GM03348 (cell line): ENCODE measurements around the gene MYO3B.
A peak's percentile ranks its signal among the peaks of the same experiment; 100 is the strongest.

Experiments used
- DNase-seq: peaks from one replicate; pipeline ENCODE4 v3.0.0; 2012; ENCODE audit warnings: low spot score

MYO3B gene

DNA sequence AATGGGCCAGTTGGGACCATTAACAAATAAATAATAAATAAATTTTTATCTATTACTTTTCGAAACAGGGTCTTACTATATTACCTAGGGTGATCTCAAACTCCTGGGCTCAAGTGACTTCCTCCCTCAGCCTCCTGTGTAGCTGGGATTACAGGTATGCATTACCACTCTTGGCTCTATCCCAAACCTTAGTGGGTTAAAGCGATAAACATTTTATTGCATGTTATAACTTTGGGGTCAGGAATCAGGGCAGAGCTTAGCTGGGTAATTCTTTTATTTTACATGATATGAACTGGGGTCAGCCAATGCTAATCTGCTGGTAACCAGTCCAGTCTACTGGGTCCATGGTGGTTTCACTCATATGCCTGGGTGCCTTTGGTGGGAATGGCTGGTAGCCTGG is 127.8 kb downstream of the MYO3B start:
- DNase-seq: no peak

DNA sequence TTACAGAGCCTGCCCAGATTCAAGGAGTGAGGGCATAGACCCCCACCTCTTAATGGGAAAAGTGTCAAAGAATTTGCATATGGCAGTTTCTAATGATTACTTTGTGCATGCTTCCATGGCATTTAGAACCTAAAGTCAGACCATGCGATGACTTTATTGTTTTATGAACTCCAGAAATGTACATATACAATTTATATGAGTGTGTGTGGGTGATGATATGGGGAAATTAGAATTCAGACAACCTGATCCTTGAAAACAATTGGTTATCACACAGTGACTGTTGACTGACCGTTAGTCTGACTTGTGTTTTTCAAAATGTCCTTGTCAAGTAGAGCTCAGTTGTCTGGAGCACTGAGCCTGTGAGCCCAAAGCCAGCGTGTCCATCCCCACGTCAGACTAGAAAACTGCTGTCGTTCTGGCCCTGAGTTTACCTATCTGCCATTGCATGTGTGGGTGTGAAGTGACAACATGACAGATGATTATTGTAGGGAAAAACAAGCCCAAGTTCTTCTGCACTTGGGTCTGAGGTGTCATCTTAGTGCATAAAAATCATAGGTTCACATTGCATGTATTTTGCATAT is 128.4 kb downstream of the MYO3B start:
- DNase-seq: no peak

DNA sequence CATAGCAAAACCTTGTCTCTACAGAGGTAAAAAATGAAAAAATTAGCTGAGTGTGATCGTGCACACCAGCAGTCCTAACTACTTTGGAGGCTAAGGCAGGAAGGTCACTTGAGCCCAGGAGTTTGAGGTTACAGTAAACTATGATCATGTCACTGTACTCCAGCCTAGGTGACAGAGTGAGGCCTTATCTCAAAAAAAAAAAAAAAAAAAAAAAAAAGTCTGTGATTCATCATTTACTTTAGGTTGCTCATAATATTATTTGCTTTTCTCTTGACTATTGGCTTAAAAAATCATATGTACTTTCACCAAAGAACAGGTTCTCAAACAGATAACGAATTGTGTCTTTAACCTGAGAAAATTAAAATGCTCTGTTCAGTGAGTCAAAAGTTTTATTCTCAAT is 129.1 kb downstream of the MYO3B start:
- DNase-seq: no peak

DNA sequence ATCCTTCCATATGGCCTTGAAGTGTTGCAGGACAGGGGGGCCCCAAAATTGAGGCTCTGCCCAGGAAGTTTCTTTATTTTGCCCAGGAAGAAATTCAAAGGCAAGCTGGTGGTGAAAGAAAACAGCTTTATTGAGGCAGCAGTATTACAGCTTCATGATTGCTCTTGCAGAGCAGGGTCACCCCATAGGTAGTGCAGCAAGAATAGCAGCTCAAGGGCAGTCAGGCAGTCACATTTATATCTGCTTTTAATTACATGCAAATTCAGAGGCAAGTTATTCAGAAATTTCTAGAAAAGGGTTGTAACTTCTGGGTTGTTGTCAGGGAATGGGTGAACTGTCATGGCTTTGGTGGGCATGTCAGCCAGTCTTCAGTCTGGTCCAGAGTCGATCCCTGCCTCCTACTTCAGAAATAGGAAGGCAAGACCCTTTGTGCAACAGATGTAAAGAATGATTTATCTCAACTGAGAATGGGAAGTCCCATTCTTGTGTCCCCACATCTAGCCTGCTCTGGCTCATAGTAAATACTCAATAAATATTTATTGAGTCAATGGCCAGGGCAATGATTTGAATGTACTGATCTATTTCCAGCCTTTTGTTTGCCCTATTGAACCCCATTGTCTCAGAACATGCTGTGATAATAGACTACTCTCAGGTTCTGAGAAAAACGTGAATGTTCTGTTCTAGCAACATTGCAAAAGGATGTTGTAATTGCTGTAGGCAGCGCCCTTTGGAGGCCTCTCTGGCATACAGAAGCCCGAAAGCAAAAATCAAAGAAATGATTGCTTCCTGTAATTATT is 129.8 kb downstream of the MYO3B start:
- DNase-seq: no peak

DNA sequence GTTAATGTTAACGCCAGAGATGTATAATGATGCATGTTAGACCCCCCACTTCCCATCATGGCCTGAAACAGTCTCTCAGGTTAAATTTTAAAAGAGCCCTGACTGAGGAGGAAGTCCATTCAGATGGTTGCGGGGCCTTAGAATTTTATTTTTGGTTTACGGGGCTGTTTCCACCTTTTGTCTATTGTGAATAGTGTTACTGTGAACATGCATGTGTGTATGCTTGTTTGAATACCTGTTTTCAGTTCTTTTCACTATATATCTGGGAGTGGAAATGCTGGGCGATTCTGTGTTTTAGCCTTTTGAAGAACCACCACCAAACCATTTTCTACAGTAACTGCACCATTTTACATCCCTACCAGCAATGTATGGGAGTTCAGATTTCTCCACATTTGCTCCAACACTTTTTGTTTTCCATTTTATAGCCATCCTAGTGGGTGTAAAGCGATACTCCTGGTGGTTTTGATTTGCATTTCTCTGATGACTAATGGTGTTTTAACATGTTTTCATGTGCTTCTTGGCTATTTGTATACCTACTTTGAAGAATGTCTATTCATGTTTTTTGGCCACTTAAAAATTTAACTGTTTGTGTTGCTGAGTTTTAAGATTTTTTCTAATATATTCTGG is 133.0 kb downstream of the MYO3B start:
- DNase-seq: no peak

DNA sequence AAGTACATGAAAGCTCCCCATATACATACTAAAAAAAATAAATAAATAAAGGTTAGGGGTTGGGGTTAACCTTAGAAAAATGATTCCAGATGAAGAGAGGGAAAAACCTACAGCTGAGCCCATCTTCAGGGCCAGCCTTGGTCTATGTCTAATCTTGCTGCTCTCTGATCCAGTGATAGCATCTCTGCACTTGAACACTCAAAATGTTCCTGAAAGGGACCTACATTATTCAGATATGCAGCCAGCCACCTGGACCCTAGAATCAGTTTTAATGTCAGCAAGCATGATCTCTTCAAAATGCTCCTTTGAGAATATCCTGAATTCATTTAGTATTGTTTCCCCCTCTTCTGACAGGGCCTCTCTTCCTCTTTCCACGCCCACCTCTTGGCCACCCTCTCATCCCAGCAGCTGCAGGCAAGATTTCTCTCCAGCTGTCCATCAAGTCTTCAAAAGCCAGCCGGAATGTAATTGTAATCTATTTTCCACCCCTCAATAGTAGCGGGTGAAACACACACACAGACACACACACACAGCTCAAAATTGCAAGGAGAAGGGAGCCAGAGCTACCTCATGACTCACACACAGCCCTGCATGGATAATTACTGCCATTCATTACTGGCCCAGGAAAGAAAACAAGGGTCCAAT is 135.5 kb downstream of the MYO3B start:
- no peak for DNase-seq

DNA sequence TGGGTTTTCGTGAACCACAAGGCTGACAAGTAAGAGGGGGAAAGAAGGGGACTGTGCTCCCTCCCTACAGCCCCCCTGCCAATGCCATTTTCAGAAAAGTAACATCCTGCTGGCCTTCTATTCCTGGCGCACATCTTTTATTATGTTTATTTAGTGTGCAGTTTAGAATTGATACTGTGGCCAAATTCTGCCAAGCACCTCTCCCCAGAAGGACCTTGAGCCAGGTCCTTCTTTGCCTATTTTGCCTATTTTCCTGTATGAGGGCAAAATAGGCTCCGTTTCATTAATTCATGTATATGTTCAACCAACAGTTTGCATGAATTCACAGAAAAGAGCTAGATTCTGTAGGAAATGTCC is 136.0 kb downstream of the MYO3B start:
- no peak for DNase-seq

DNA sequence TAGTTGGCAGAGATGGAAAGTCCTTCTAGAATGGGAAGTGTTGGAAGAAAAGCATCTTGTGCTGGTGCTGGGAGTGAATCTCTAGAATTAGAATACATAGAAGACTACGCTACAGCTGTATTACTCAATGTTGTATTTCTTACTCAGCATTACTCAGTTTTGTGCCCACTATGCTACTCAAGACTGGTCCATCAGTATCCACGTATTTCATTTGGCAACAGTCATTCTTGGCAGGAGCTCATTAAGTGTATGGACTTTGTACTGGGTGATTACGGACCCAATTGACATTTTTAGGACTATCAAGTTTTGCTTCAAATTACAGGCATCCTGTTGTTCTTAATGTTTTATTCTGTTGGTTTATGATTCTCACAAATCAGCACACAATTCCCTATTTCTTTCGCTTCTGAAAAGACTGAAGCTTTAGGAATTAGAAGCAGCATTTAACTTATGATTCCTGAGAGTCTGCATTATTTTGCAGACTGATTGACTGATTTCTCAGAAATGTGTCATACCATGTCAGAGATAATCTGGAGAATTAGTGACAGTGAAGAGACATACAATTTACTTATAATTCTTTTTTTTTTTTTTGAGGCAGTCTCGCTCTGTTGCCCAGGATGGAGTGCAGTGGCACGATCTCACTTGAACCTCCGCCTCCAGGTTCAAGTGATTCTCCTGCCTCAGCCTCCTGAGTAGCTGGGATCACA is 136.9 kb downstream of the MYO3B start:
- DNase-seq: no peak

DNA sequence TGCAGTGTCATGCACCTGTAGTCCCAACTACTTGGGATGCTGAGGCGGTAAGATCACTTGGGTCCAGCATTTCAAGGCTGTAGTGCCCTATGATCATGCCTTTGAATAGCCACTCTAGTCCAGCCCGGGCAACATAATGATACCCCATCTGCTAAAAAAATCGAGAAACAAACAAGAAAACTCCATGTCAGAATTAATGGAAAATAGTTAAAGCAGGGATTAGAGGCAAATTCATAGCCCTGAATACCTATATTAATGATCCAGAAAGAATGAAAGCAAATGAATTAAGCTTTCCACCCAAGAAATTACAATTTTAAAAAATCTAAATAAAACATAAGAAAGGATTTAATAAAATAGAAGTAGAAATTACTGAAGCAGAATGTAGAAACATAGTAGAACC is 143.0 kb downstream of the MYO3B start:
- DNase-seq: no peak

DNA sequence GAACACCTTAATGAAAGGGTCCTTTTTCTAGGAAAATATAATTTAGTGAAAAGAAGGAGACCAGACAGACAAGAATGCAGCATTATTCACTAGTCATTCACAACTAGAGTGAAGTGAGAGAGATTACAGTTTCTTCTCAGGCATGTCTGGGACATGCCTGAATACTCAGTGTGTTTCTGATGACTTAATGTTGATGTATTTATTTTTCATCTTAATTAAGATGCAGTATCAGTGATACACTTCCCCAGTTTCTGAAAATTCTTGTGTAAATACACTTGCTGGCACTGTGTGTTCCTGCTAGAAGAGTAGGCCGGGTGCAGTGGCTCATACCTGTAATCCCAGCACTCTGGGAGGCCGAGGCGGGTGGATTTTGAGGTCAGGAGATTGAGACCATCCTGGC is 143.6 kb downstream of the MYO3B start:
- DNase-seq: no peak

DNA sequence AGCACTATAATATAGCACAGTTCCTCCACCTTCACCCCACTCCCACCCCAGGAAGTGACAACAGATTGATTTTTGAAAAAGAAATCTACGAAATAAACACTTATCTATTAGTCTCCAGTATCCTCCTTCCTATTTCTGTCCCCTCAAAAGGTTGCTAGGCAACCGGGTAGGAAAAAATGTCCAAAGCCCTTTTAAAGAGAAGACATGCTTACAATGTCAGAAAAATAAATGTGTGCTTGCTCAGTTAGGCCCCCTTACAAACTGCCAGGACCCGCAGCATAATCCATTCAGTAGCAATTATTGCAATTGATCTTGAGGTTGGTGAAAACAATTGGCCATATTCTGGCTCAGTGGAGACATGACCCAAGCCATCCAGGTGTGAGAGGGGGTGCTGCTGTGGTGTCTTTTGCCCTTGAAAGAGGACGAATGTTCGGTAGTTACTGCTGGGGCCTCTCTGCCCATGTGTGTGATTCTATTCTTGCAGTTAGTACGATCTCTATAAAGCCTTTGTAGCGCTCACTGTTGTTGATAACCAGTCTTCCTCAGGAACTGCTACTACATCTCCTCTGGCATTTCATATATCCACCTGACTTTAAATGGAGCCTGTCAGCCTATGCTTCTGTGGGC is 144.3 kb downstream of the MYO3B start:
- DNase-seq: no peak

DNA sequence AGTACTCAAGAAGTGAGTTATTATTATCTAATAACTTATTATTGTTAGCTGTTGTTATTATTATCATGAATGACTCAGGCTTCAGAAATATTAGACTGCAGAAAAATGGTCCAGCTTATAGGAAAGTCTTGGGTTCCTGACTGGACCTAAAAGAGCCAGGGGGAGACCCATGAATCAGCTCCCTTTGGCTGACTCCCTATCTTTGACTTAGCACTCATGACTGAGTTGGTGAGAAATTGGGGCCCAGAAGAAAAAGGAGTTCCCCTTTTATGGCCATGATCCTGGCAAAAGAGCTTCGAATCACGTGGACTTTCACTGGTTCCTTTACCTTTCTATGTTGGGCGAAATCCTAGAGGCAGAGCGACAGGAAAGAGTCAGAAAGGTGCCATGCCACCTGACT is 145.8 kb downstream of the MYO3B start:
- no peak for DNase-seq

DNA sequence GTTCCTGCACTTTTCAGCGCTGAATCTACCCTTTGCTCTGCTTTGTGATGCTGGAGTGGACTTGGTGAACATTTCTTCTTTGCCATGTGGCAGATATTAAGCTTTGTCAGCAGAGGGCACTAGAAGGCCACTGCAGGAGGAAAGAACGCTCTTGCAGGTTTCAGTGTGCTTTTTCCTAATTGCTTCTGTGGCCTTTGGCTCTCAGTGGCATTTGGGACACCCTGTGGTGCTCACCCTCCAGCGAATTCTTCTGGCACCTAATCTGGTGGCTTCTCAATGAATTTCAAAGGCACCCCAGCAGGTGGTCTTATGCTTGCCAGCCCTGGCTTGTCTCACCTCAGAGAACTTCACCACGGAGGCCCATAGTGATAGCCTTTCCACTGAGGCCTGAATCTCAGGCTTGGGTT is 146.7 kb downstream of the MYO3B start:
- peak; percentile 57 for DNase-seq

DNA sequence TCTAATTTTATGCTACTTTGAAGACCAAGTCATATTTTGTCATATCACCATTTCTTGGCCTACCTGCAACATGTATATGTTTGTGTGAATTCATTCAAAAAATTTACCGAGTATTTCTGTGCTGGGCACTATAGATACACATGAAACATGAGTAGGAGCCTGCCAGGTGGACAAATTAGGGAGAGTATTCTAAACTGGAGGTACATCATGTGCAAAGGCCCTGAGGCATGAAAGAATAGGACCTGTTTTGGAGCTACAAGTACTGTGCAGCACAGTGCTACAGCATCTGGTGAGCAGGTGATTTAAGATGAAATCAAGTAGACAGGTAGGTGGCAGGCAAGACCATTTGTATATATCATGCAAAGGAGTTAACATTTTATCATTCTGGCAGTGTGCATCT is 152.9 kb downstream of the MYO3B start:
- DNase-seq: no peak

DNA sequence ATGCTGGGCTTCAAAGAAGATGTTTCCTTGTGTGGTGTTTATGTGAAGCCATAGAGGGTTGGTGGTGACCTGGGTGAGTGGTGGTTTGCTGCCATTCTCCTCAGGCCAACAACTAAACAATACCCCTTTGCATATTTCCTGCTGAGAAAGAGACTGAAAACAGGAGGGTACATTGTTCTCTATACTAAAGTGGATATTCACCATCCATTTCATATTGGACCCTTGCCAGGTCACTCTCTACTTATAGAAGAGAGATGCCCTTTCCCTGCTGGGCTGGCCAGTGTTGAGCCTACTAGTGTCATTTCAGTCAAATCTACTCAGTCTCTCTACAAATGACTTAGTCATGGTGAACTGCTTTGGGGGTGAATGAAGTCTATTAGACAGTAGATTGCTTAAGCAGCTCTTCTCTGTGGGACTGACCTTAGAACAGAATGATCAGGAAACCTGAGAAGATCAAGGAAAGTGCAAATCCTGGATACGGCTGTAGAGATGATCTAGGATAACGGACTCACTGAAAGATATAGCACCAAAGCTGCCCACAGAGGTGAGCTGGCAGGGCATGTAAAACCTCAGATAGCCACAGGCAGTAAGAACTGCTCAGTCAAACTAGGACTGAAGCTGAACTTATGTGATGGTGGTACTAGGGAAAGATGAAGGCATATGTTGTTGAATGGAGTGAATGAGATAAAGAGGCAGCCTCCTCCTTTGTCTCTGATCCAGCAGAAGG is 154.9 kb downstream of the MYO3B start:
- no peak for DNase-seq

DNA sequence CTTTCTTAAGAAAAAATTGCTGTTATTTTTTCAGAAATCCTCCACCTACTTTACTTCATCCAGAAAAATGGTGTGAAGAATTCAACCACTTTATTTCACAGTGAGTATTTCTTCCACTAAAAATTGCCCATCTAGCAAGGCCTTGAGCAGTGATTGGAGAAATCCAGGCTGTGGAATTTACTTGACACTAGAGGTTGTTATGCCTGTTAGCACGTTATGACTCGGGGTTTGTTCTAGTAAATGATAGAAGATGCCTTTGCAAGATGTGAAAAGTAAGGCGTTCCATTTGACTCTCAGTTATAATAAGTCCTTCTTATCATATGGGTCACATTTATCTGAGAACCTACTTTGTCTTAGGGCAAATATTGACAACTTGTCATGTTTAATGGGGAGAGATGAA is 157.4 kb downstream of the MYO3B start:
- no peak for DNase-seq

DNA sequence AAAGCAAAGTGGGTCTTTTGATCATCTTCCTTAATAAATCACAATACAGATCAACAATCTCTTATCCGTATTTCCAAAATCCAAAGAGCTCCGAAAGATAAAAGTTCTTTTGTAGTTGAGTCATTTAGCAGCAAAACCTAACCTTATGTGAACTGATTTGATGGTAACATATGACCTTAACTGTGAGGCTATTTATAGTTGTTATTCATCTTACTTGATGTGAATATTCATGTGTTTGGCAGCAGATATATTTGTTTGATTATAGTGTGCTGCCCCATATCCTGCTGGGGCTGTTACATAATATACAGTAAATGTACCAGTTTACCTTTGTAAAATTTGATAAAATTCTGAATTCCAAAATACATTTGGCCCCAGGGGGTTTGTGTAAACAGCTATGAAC is 158.5 kb downstream of the MYO3B start:
- DNase-seq: no peak

DNA sequence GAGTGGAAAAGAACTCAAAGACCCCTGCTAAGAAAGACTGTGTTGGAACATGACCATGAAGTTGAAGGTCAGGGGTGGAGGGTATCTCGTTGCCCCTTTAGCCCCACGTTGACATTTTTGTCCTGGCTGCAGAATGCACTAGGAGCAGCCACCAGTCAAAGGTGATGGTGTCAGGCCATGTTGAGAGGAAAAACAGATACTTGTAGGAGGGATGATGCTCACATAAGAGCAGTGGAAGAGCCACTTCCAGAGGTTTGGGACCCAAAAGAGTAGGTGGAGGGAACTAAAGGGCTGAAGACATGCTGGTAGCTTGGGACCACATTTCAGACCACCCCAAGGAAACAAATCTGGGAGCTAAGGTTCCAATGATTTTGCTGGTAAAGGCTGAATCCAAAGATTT is 159.0 kb downstream of the MYO3B start:
- no peak for DNase-seq

DNA sequence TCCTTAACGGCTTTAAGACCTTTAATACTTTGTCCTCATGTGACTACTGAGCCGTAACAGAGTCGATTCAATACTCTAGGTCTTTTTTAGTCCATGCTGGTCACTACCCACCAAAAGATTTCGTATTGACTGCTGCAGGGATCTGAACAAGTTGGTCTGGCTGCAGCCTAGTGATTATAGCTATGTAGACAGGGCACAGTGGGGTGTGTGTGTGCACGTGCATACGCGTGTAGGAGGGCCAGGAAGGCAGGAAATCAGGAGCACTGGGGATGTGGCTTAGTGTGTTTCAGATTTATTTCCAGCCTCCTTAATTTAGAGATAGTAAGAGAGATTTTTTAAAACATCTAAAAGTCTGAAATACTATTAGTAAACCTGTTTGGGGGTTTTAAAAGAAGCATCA is 161.4 kb downstream of the MYO3B start:
- DNase-seq: no peak

DNA sequence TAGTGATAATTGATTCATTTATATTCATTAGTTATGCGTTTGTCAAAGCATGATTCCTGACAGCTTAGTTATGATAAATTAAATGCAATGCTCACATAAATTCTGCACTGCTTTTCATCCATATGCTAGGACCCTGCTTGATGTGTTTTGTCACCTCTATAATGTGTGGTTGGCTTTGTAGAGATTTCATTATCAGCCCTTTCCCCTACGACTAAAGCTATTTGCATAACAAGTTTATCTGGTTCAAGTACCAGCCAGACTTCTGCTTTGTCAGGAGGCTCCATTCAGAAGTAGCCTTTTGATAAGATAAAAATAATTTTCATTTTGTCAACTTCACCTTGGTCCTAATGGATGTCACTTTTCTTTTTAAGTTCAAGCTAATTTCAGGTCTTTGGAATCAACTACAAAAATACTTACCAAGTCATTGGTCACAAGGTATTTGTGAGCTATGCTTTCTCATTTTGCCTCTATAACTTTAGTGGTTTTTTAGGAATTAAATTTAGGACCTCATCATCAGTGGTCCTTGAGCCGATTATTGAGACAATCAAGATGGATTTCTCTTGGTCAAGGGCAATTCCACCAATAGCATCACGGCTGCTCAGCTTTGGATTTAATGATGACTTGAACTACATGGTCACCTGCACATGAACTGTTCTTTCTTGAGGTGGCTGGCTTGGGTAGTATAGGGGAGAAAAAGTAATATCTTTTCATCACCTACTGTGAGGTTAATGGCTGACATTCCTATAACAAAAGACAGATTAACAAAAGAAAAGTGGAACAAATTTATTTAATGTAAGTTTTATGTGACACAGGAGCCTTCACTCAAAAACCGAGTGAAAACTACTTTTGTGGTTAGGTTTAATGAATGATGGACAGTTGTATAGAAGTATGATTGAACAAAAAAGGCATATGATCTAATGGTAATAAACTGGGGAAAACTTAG is 162.1 kb downstream of the MYO3B start:
- DNase-seq: no peak
